ENCODE data around the gene SRBD1. TPM values are rescaled to one million over a fixed set of nuclear protein-coding genes. Genes with fewer than 3 reads are reported as not detected.

SRBD1 gene
- polyA plus RNA-seq, 2 of the 4 experiments (the other 2 are of a cell fraction): 11.0 to 13.7 TPM

DNA sequence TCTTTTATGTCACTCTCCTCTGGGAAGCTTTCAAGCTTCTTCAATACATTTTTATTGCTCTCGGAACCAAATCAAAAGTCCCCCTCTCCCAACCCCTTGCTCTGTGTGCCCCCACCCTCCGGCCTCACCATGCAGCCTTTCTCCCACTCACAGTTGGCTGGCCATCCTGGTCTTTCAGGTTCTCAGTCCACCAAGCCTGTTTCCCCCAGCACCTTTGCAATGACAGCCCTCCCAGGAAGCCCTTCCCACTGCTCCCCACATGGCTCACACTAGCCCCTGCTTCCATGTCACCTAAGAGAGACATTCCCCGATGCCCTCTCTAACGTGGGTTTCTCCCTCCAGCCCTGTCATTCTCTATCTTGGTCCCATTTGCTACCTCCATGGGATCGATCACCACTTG, 266.6 kb downstream of the SRBD1 start:
- Histone ChIP-seq H3K4me2 (no peak overlapping the region), H3K4me3 (no peak overlapping the region), H3K9me3 (no peaks in the 10 kb centered on the region), H3K27ac (no peak overlapping the region), H3K4me1 (no peaks in the 10 kb centered on the region)
- CTCF ChIA-PET: no interaction called here
- DNase-seq (ENCODE audit: low read depth in 1 of 2, low spot score in 1 of 2) (no peak), FAIRE-seq (no peak), ATAC-seq (no peak)
- TF ChIP-seq MAZ (IDR thresholded peaks at IDR 0.05; ENCODE audit: borderline replicate concordance, low read depth, low read length): no peak
- no peak for TF ChIP-seq ZNF302 (CRISPR knock-in tag; IDR thresholded peaks at IDR 0.05)
- no peak for TF ChIP-seq MYC (IDR thresholded peaks at IDR 0.05; ENCODE audit: borderline replicate concordance, low read length)
- no peak for TF ChIP-seq HOXA7 (CRISPR knock-in tag; IDR thresholded peaks at IDR 0.05)
- TF ChIP-seq, protein P1, sequence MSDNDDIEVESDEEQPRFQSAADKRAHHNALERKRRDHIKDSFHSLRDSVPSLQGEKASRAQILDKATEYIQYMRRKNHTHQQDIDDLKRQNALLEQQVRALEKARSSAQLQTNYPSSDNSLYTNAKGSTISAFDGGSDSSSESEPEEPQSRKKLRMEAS (IDR thresholded peaks at IDR 0.05): no peak
- no peak for TF ChIP-seq EP300 (IDR thresholded peaks at IDR 0.05)
- no peak for TF ChIP-seq CHD4 (IDR thresholded peaks at IDR 0.05; ENCODE audit: borderline replicate concordance)
- no peak for TF ChIP-seq TFCP2L1 (CRISPR knock-in tag; IDR thresholded peaks at IDR 0.05)
- no peak for TF ChIP-seq EHF (CRISPR knock-in tag; IDR thresholded peaks at IDR 0.05)
- TF ChIP-seq, protein P2, sequence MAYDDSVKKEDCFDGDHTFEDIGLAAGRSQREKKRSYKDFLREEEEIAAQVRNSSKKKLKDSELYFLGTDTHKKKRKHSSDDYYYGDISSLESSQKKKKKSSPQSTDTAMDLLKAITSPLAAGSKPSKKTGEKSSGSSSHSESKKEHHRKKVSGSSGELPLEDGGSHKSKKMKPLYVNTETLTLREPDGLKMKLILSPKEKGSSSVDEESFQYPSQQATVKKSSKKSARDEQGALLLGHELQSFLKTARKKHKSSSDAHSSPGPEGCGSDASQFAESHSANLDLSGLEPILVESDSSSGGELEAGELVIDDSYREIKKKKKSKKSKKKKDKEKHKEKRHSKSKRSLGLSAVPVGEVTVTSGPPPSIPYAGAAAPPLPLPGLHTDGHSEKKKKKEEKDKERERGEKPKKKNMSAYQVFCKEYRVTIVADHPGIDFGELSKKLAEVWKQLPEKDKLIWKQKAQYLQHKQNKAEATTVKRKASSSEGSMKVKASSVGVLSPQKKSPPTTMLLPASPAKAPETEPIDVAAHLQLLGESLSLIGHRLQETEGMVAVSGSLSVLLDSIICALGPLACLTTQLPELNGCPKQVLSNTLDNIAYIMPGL (CRISPR knock-in tag; IDR thresholded peaks at IDR 0.05; ENCODE audit: borderline replicate concordance): no peak
- POLR2A ChIA-PET: no interaction called here
- WGBS (ENCODE audit: missing lambda C conversion rate): 67% methylated on average over 5 of the region's 5 CpGs

DNA sequence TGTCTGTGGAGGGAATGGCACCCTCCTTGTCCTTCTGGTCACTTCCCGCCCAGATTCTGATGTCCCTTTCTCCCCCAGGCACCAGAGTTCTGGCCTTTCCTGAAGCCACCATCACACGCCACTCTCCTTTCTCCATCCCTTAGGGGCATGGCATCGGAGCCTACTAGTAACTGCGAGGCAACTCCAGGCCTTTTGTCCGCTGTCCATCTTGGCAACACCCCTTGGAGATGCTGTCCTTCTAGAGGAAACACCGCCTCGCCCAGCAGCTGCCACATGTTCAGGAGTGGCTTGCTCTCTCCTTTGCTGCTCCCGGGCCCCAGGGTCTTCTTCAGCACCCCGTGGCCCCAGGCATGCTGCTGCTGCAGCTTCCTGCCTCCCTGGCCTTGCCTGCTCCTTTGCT, 267.0 kb downstream of the SRBD1 start:
- Histone ChIP-seq H3K4me2 (no peak overlapping the region), H3K27ac (no peak overlapping the region), H3K4me3 (no peak overlapping the region), H3K4me1 (no peaks in the 10 kb centered on the region), H3K9me3 (no peaks in the 10 kb centered on the region)
- no peak for ATAC-seq
- FAIRE-seq: no peak
- 68% methylated on average over 9 of the region's 9 CpGs for WGBS (ENCODE audit: missing lambda C conversion rate)
- DNase-seq (ENCODE audit: low read depth in 1 of 2, low spot score in 1 of 2): no peak
- no peak for TF ChIP-seq PHF8 (IDR thresholded peaks at IDR 0.05; ENCODE audit: borderline replicate concordance, low read depth)
- TF ChIP-seq ESRRA (IDR thresholded peaks at IDR 0.05; ENCODE audit: borderline replicate concordance, low read length): no peak
- TF ChIP-seq, protein P3, sequence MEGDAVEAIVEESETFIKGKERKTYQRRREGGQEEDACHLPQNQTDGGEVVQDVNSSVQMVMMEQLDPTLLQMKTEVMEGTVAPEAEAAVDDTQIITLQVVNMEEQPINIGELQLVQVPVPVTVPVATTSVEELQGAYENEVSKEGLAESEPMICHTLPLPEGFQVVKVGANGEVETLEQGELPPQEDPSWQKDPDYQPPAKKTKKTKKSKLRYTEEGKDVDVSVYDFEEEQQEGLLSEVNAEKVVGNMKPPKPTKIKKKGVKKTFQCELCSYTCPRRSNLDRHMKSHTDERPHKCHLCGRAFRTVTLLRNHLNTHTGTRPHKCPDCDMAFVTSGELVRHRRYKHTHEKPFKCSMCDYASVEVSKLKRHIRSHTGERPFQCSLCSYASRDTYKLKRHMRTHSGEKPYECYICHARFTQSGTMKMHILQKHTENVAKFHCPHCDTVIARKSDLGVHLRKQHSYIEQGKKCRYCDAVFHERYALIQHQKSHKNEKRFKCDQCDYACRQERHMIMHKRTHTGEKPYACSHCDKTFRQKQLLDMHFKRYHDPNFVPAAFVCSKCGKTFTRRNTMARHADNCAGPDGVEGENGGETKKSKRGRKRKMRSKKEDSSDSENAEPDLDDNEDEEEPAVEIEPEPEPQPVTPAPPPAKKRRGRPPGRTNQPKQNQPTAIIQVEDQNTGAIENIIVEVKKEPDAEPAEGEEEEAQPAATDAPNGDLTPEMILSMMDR (IDR thresholded peaks at IDR 0.05): no peak
- TF ChIP-seq, protein P4, sequence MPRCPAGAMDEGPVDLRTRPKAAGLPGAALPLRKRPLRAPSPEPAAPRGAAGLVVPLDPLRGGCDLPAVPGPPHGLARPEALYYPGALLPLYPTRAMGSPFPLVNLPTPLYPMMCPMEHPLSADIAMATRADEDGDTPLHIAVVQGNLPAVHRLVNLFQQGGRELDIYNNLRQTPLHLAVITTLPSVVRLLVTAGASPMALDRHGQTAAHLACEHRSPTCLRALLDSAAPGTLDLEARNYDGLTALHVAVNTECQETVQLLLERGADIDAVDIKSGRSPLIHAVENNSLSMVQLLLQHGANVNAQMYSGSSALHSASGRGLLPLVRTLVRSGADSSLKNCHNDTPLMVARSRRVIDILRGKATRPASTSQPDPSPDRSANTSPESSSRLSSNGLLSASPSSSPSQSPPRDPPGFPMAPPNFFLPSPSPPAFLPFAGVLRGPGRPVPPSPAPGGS (IDR thresholded peaks at IDR 0.05): no peak
- no peak for TF ChIP-seq BHLHE40 (IDR thresholded peaks at IDR 0.05; ENCODE audit: low read depth, low read length)
- no peak for TF ChIP-seq TP53 (CRISPR knock-in tag; IDR thresholded peaks at IDR 0.05)
- no peak for TF ChIP-seq CHD2 (IDR thresholded peaks at IDR 0.05; ENCODE audit: low read length, partially characterized antibody)
- TF ChIP-seq, protein P5, sequence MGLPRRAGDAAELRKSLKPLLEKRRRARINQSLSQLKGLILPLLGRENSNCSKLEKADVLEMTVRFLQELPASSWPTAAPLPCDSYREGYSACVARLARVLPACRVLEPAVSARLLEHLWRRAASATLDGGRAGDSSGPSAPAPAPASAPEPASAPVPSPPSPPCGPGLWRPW (IDR thresholded peaks at IDR 0.05): no peak
- no peak for TF ChIP-seq FOSL2 (IDR thresholded peaks at IDR 0.05)
- no peak for TF ChIP-seq FOSL2 (CRISPR knock-in tag; IDR thresholded peaks at IDR 0.05)
- no peak for TF ChIP-seq SREBF2 (IDR thresholded peaks at IDR 0.05)
- TF ChIP-seq MAZ (IDR thresholded peaks at IDR 0.05; ENCODE audit: borderline replicate concordance, low read depth, low read length): no peak
- ChIA-PET CTCF (no interaction called here), POLR2A (no interaction called here)
